Liver (tissue), 3 donors: ENCODE measurements around the gene CHML.

Experiments
- ATF3 ChIP-seq: IDR thresholded peaks from 2 replicates; pipeline ENCODE4 v1.6.1; 2016; ENCODE audit warnings: antibody characterized with exemption
- CTCF ChIP-seq: fragments of 150-350 bp; IDR thresholded peaks from 2 replicates; pipeline ENCODE4 v1.5.1; 2017; ENCODE audit warnings: improper control_type of control experiment, low read depth, low read length; ENCODE audit not compliant: missing input control
- HNF4G ChIP-seq: IDR thresholded peaks from 2 replicates; pipeline ENCODE4 v1.6.1; 2016; ENCODE audit warnings: antibody characterized with exemption
- JUND ChIP-seq, 2 donors: IDR thresholded peaks; 2 replicates each; pipeline ENCODE4 v1.6.1; 2016; ENCODE audit warnings: antibody characterized with exemption in 2 of 2
- MAX ChIP-seq: IDR thresholded peaks from 2 replicates; pipeline ENCODE4 v1.6.1; 2016; ENCODE audit warnings: antibody characterized with exemption
- RAD21 ChIP-seq, 2 donors: IDR thresholded peaks; 2 replicates each; pipeline ENCODE4 v1.6.1; 2016; ENCODE audit warnings: antibody characterized with exemption in 2 of 2, mild to moderate bottlenecking in 2 of 2
- REST ChIP-seq: IDR thresholded peaks from 2 replicates; pipeline ENCODE4 v1.6.1; 2016; ENCODE audit warnings: antibody characterized with exemption, mild to moderate bottlenecking
- SP1 ChIP-seq: IDR thresholded peaks from 2 replicates; pipeline ENCODE4 v1.6.1; 2018; ENCODE audit warnings: antibody characterized with exemption, mild to moderate bottlenecking
- YY1 ChIP-seq: IDR thresholded peaks from 2 replicates; pipeline ENCODE4 v1.6.1; 2016; ENCODE audit warnings: antibody characterized with exemption, mild to moderate bottlenecking
- TF ChIP-seq, protein P1 (sequence below): IDR thresholded peaks from 2 replicates; pipeline ENCODE4 v1.6.1; 2016; ENCODE audit warnings: antibody characterized with exemption
- donor health status: healthy.
- donor health status: healthy.

DNA sequence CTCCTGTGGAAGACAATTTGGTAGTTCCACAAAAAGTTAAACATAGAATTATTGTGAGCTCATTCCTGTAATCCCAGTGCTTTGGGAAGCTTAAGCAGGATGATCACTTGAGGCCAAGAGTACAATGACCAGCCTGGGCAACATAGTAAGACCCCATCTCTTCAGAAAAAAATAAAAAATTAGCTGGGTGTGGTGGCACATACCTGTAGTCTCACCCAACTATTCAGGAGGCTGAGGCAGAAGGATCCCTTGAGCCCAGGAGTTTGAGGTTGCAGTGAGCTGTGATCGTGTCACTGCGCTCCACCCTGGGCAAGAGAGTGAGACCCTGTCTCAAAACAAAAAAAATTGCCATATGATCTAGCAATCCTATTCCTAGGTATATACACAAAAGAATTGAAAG, 4.1 kb upstream of the CHML start:
- TF ChIP-seq RAD21 (IDR thresholded peaks at IDR 0.05), result no peak
- no peak for TF ChIP-seq CTCF
- TF ChIP-seq HNF4G, result no peak
- TF ChIP-seq, protein P1, sequence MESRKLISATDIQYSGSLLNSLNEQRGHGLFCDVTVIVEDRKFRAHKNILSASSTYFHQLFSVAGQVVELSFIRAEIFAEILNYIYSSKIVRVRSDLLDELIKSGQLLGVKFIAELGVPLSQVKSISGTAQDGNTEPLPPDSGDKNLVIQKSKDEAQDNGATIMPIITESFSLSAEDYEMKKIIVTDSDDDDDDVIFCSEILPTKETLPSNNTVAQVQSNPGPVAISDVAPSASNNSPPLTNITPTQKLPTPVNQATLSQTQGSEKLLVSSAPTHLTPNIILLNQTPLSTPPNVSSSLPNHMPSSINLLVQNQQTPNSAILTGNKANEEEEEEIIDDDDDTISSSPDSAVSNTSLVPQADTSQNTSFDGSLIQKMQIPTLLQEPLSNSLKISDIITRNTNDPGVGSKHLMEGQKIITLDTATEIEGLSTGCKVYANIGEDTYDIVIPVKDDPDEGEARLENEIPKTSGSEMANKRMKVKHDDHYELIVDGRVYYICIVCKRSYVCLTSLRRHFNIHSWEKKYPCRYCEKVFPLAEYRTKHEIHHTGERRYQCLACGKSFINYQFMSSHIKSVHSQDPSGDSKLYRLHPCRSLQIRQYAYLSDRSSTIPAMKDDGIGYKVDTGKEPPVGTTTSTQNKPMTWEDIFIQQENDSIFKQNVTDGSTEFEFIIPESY, result no peak
- TF ChIP-seq JUND (IDR thresholded peaks at IDR 0.05), result no peak
- no peak for TF ChIP-seq MAX
- no peak for TF ChIP-seq YY1
- TF ChIP-seq SP1, result no peak
- no peak for TF ChIP-seq ATF3
- TF ChIP-seq REST, result no peak
